Mucosa of descending colon (tissue), 3 donors: ENCODE measurements around the gene FAM3B. TPM values are rescaled to one million over a fixed set of nuclear protein-coding genes. Genes with fewer than 3 reads are reported as not detected.
"Not testable (repeated sequence)": the region's sequence is repeated elsewhere in the genome, so short reads cannot be mapped to it uniquely, and the experiment has no call there.

ENCODE experiments used
- ATAC-seq: fragments of 200-7000 bp; cut with Tn5 transposase; one replicate; pipeline ENCODE4 v1.9.1; 2020; ENCODE audit warnings: mild to moderate bottlenecking, moderate library complexity
- DNase-seq, 3 donors: peaks; one replicate each; pipeline ENCODE4 v3.0.0-alpha.2; 2020
- H3K36me3 ChIP-seq: fragments of 200-600 bp; one replicate; pipeline ENCODE4 v1.8.0; 2021; ENCODE audit warnings: low read depth, mild to moderate bottlenecking
- H3K4me1 ChIP-seq: fragments of 200-600 bp; one replicate; pipeline ENCODE4 v1.8.0; 2021; ENCODE audit warnings: low read depth, mild to moderate bottlenecking
- H3K4me3 ChIP-seq: fragments of 200-600 bp; one replicate; pipeline ENCODE4 v1.8.0; 2021; ENCODE audit warnings: mild to moderate bottlenecking
- H3K9me3 ChIP-seq: fragments of 200-600 bp; one replicate; pipeline ENCODE4 v1.8.0; 2021; ENCODE audit warnings: mild to moderate bottlenecking
- CTCF ChIP-seq: fragments of 200-600 bp; IDR thresholded peaks from one replicate; pipeline ENCODE4 v1.8.0; 2022; ENCODE audit warnings: antibody characterized with exemption, mild to moderate bottlenecking
- intact Hi-C, 2 donors: fragments of 100-400 bp; cut with DNase I in 1 of 2; cut with micrococcal nuclease in 1 of 2; formaldehyde crosslinking; loops; one replicate each; pipeline versions ENCODE4 v1.11.0 to v1.11.1; 2022; cut with DNase I, micrococcal nuclease
- total RNA-seq, 3 donors: library from RNA; stranded (reverse); fragmentation: NEBNext Ultra II Directional in 2 of 3; extraction: Animal tissue kit (Norgen Biotek cat#: 25700) in 2 of 3; gene quantifications; one replicate each; pipeline versions ENCODE4 v1.2.1 to v1.2.4, GENCODE V29; 2021 to 2023
- donor health status: DM: no; HTN: no; CAD: no; lungs with moderate emphysema.
- donor health status: DM: no; HTN: no; CAD: no.
- donor health status: DM: no; HTN: yes; CAD: no.

Gene FAM3B
- total RNA-seq, 3 donors from 2014 or later, result 0.70 to 2.3 TPM; not detected in 1

- intact Hi-C loops, result no loop called here
- no peak for TF ChIP-seq CTCF
- Histone ChIP-seq H3K4me3 (no peak overlapping the region), H3K9me3 (no peaks in the 10 kb centered on the region), H3K36me3 (no peaks in the 10 kb centered on the region), H3K4me1 (peaks cover 21% of the 10 kb centered on the region)
- no peak for ATAC-seq
- DNase-seq, result peak in 1 of 3 donors; percentile 25
Measured at GRCh38 chr21:41359286-41359685, 42.7 kb downstream of the FAM3B start.

- intact Hi-C loops, H3K4me3 ChIP-seq, H3K36me3 ChIP-seq, H3K9me3 ChIP-seq: not testable (repeated sequence)
- peak in 1 of 3 donors; percentile 40 for DNase-seq
- peak; percentile 66 for ATAC-seq
- peaks cover 21% of the 10 kb centered on the region for H3K4me1 ChIP-seq
Measured at GRCh38 chr21:41359754-41360071, 43.1 kb downstream of the FAM3B start.

GRCh38 chr21:41360072-41360821 is 43.6 kb downstream of the FAM3B start:
- intact Hi-C loops, result no loop called here
- H3K4me1 ChIP-seq, result peaks cover 21% of the 10 kb centered on the region
- no peaks in the 10 kb centered on the region for H3K36me3 ChIP-seq
- TF ChIP-seq CTCF, result no peak
- DNase-seq (peak; percentile 70 to 81 (median 75)), ATAC-seq (peak; percentile 78)
- no peak overlapping the region for H3K4me3 ChIP-seq
- H3K9me3 ChIP-seq, result no peaks in the 10 kb centered on the region

GRCh38 chr21:41361053-41361785 is 44.6 kb downstream of the FAM3B start:
- H3K4me1 ChIP-seq, result peaks cover 21% of the 10 kb centered on the region
- peak; percentile 32 for ATAC-seq
- peak in 1 of 3 donors; percentile 46 for DNase-seq
- no peak overlapping the region for H3K4me3 ChIP-seq
- TF ChIP-seq CTCF, result no peak
- H3K36me3 ChIP-seq, result no peaks in the 10 kb centered on the region
- intact Hi-C loops, result no loop called here
- H3K9me3 ChIP-seq, result no peaks in the 10 kb centered on the region

- Histone ChIP-seq H3K4me3 (no peak within 1 kb of the TSS), H3K36me3 (no peaks in the 10 kb centered on the region), H3K9me3 (no peaks in the 10 kb centered on the region), H3K4me1 (peaks cover 21% of the 10 kb centered on the region)
- intact Hi-C loops, result no loop called here
- ATAC-seq (peak; percentile 73), DNase-seq (peak; percentile 66 to 87 (median 78))
- TF ChIP-seq CTCF, result no peak
Measured at GRCh38 chr21:41361786-41362604, 45.4 kb downstream of the FAM3B start, which contains the start of gene MX2. MX2 (plus strand) TSS chr21:41362027; CDS start chr21:41376907, 14,880 bp downstream.
